H1 (cell line): ENCODE data around the gene LRIG2. TPM values are rescaled to one million over a fixed set of nuclear protein-coding genes. Genes with fewer than 3 reads are reported as not detected.

Experiments
- BRCA1 ChIP-seq: IDR thresholded peaks from 2 replicates; pipeline ENCODE4 v1.6.1; 2012; ENCODE audit warnings: low read depth, low read length, improper control_type of control experiment
- CTBP2 ChIP-seq: IDR thresholded peaks from 2 replicates; pipeline ENCODE4 v1.7.0; 2011; ENCODE audit warnings: borderline replicate concordance, mild to moderate bottlenecking, moderate library complexity, mixed read lengths, low read length; ENCODE audit not compliant: insufficient read depth, insufficient read length
- FOSL1 ChIP-seq: IDR thresholded peaks from 2 replicates; pipeline ENCODE4 v1.6.1; 2011; ENCODE audit warnings: mild to moderate bottlenecking, low read depth, low read length, moderate library complexity; ENCODE audit not compliant: insufficient read depth
- GABPA ChIP-seq: IDR thresholded peaks from 2 replicates; pipeline ENCODE4 v1.6.1; 2011; ENCODE audit warnings: mild to moderate bottlenecking, low read length, moderate library complexity, borderline replicate concordance; ENCODE audit not compliant: insufficient read depth
- JUN ChIP-seq: IDR thresholded peaks from 2 replicates; pipeline ENCODE4 v1.6.1; 2011; ENCODE audit warnings: low read depth, mild to moderate bottlenecking, improper control_type of control experiment, low read length
- KDM1A ChIP-seq: fragments of 200-600, 300-600 bp; sonication (generic); IDR thresholded peaks from 2 replicates; pipeline ENCODE4 v1.7.1; 2016; ENCODE audit warnings: mild to moderate bottlenecking, low read length, borderline replicate concordance
- TEAD4 ChIP-seq: IDR thresholded peaks from 2 replicates; pipeline ENCODE4 v1.6.1; 2012; ENCODE audit warnings: low read depth, low read length, inconsistent platforms, mixed read lengths
- polyA plus RNA-seq, 7 experiments: library from polyadenylated mRNA; depleted of rRNA in 3 of 7; stranded (reverse) in 5 of 7; unstranded in 2 of 7; fragments of >200 nt in 5 of 7; fragments of 200-250 nt in 2 of 7; gene quantifications; 1 replicate in 5 of 7; 2 replicates in 1 of 7; 4 replicates in 1 of 7; pipeline versions ENCODE4 v1.2.1 to v1.2.3, GENCODE V29; 2011 to 2013; ENCODE audit warnings: missing spikeins in 2 of 7, mixed read lengths in 2 of 7
- total RNA-seq: library from RNA; stranded (reverse); fragmentation: NEBNext Ultra II Directional; extraction: Animal tissue kit (Norgen Biotek cat#: 25700); gene quantifications from 2 replicates; pipeline ENCODE4 v1.2.1, GENCODE V29; 2021

The LRIG2 gene
- total and polyA plus RNA-seq, 2 of the 8 experiments (the other 6 are each of a cell fraction or from before 2014, with no cell fraction given): 16.2 to 20.9 TPM

GRCh38 chr1:113046569-113046968 is 26.4 kb upstream of the LRIG2 start (continued):
- TF ChIP-seq BRCA1 (no peak), JUN (no peak), KDM1A (no peak), TEAD4 (no peak), FOSL1 (no peak), GABPA (no peak), CTBP2 (no peak)
